ENCODE data around the gene CCNY. TPM values are rescaled to one million over a fixed set of nuclear protein-coding genes. Genes with fewer than 3 reads are reported as not detected.

Gene CCNY
- total RNA-seq, 4 donors from 2014 or later, result 23.3 to 72.3 (median 26.7) TPM

GRCh38 chr10:35555962-35556930 is 219.9 kb downstream of the CCNY start:
- TF ChIP-seq POLR2A (IDR thresholded peaks at IDR 0.05) (no peak), CTCF (IDR thresholded peaks at IDR 0.05) (no peak)
- DNase-seq (ENCODE audit: low spot score in 2 of 2), result no peak
- WGBS, 2 donors, result 81 to 88% methylated on average over 6 of the region's 6 CpGs
- intact Hi-C loops (cut with DNase I; ENCODE audit: low total_unique reads), result no loop called here
- no peak overlapping the region for H3K4me3 ChIP-seq (ENCODE audit: low read depth, poor library complexity, severe bottlenecking)

GRCh38 chr10:35558276-35558675 is 222.0 kb downstream of the CCNY start:
- no peak for DNase-seq (ENCODE audit: low spot score in 2 of 2)
- H3K4me3 ChIP-seq (ENCODE audit: low read depth, poor library complexity, severe bottlenecking), result no peak overlapping the region
- intact Hi-C loops (cut with DNase I; ENCODE audit: low total_unique reads), result no loop called here
- no peak for TF ChIP-seq POLR2A (IDR thresholded peaks at IDR 0.05)
- TF ChIP-seq CTCF (IDR thresholded peaks at IDR 0.05), result no peak
- 95 to 100% methylated on average over 1 of the region's 1 CpG for WGBS, 2 donors

- intact Hi-C loops (cut with DNase I; ENCODE audit: low total_unique reads), result no loop called here
- 81 to 94% methylated on average over 5 of the region's 5 CpGs for WGBS, 2 donors
- no peak for DNase-seq (ENCODE audit: low spot score in 2 of 2)
- no peak overlapping the region for H3K4me3 ChIP-seq (ENCODE audit: low read depth, poor library complexity, severe bottlenecking)
- TF ChIP-seq CTCF (IDR thresholded peaks at IDR 0.05) (no peak), POLR2A (IDR thresholded peaks at IDR 0.05) (no peak)
Measured at GRCh38 chr10:35559416-35559815, 223.1 kb downstream of the CCNY start.

- H3K4me3 ChIP-seq (ENCODE audit: low read depth, poor library complexity, severe bottlenecking), result no peak overlapping the region
- WGBS, 2 donors, result 77 to 91% methylated on average over 5 of the region's 5 CpGs
- intact Hi-C loops (cut with DNase I; ENCODE audit: low total_unique reads), result no loop called here
- peak in 1 of 2 donors; percentile 80 for DNase-seq (ENCODE audit: low spot score in 2 of 2)
- no peak for TF ChIP-seq POLR2A (IDR thresholded peaks at IDR 0.05)
- no peak for TF ChIP-seq CTCF (IDR thresholded peaks at IDR 0.05)
Measured at GRCh38 chr10:35561715-35562114, 225.4 kb downstream of the CCNY start.

GRCh38 chr10:35562427-35562826 is 226.1 kb downstream of the CCNY start:
- DNase-seq (ENCODE audit: low spot score in 2 of 2), result peak in 1 of 2 donors; percentile 15
- TF ChIP-seq CTCF (IDR thresholded peaks at IDR 0.05) (no peak), POLR2A (IDR thresholded peaks at IDR 0.05) (no peak)
- H3K4me3 ChIP-seq (ENCODE audit: low read depth, poor library complexity, severe bottlenecking), result no peak overlapping the region
- whole genome bisulfite sequencing, 2 donors, result 94 to 98% methylated on average over 1 of the region's 1 CpG
- intact Hi-C loops (cut with DNase I; ENCODE audit: low total_unique reads), result no loop called here

Measured in lower leg skin (tissue), 4 donors.